Smooth muscle cell (in vitro differentiated cells): Measurements from ENCODE around the gene FIBP. TPM values are rescaled to one million over a fixed set of nuclear protein-coding genes. Genes with fewer than 3 reads are reported as not detected.
A peak's percentile ranks its signal among the peaks of the same experiment; 100 is the strongest.

ENCODE experiments used
- DNase-seq: peaks from one replicate; lab custom pipeline; 2025; ENCODE audit not compliant: unreplicated experiment; lab: John Stamatoyannopoulos, UW
- H2AFZ ChIP-seq: fragments of 200-600 bp; sonication (generic); 2 replicates; pipeline ENCODE4 v1.6.0; 2016; ENCODE audit warnings: antibody characterized with exemption, low read depth, mild to moderate bottlenecking
- H3F3A ChIP-seq: fragments of 200-600 bp; sonication (generic); 2 replicates; pipeline ENCODE4 v1.6.0; 2017; ENCODE audit warnings: antibody characterized with exemption, low read depth
- H3K27ac ChIP-seq: fragments of 200-600 bp; sonication (generic); 2 replicates; pipeline ENCODE4 v1.5.1; 2016; ENCODE audit warnings: low read depth, mild to moderate bottlenecking
- H3K27me3 ChIP-seq: fragments of 200-600 bp; sonication (generic); 2 replicates; pipeline ENCODE4 v1.6.1; 2016; ENCODE audit warnings: low read depth, mild to moderate bottlenecking
- H3K36me3 ChIP-seq: fragments of 200-600 bp; sonication (generic); 2 replicates; pipeline ENCODE4 v1.5.1; 2016; ENCODE audit warnings: low read depth
- H3K4me1 ChIP-seq: fragments of 200-600 bp; sonication (generic); 2 replicates; pipeline ENCODE4 v1.5.1; 2016; ENCODE audit warnings: low read depth
- H3K4me2 ChIP-seq: fragments of 200-600 bp; sonication (generic); 2 replicates; pipeline ENCODE4 v1.6.0; 2016; ENCODE audit warnings: mild to moderate bottlenecking
- H3K4me3 ChIP-seq: fragments of 200-600 bp; sonication (generic); 2 replicates; pipeline ENCODE4 v1.5.1; 2016; ENCODE audit warnings: mild to moderate bottlenecking
- H3K79me2 ChIP-seq: fragments of 200-600 bp; sonication (generic); 2 replicates; pipeline ENCODE4 v1.6.0; 2016; ENCODE audit warnings: low read depth, mild to moderate bottlenecking
- H3K9ac ChIP-seq: fragments of 200-600 bp; sonication (generic); 2 replicates; pipeline ENCODE4 v1.6.0; 2016; ENCODE audit warnings: low read depth
- H3K9me3 ChIP-seq: fragments of 200-600 bp; sonication (generic); replicated peaks from 2 replicates; pipeline ENCODE4 v1.5.1; 2016; ENCODE audit warnings: low read depth
- H4K20me1 ChIP-seq: fragments of 200-600 bp; sonication (generic); 2 replicates; pipeline ENCODE4 v1.6.0; 2016; ENCODE audit warnings: low read depth
- CTCF ChIP-seq: fragments of 200-600 bp; sonication (generic); IDR thresholded peaks from 2 replicates; pipeline ENCODE4 v1.5.1; 2017; ENCODE audit warnings: borderline replicate concordance, mild to moderate bottlenecking, antibody characterized with exemption; ENCODE audit not compliant: insufficient read depth, poor library complexity, severe bottlenecking
- WGBS: methylation state at CpG from one replicate; pipeline ENCODE4 v1.1.7; 2016; ENCODE audit warnings: low lambda C conversion rate; 5-methylcytosine and 5-hydroxymethylcytosine counted together
- polyA plus RNA-seq: library from polyadenylated mRNA; unstranded; fragments of >200 nt; fragmentation: Nextera tagmentation; extraction: Ambion mirVana; gene quantifications from 2 replicates; pipeline ENCODE4 v1.2.1, GENCODE V29; 2016
- total RNA-seq: library from RNA; depleted of rRNA; stranded (reverse); fragments of >200 nt; gene quantifications from 2 replicates; pipeline ENCODE4 v1.2.3, GENCODE V29; 2014

FIBP gene
- total and polyA plus RNA-seq, 2 experiments from 2014 or later = 109 to 114 TPM

GRCh38 chr11:65870706-65871681 lies 17.3 kb downstream of the FIBP start:
- Histone ChIP-seq H3K79me2 (no peaks in the 10 kb centered on the region), H2AFZ (no peak overlapping the region), H3K4me1 (no peaks in the 10 kb centered on the region), H3K9me3 (no peaks in the 10 kb centered on the region), H3K4me3 (peak overlapping the region; percentile 55), H3K4me2 (peak overlapping the region; percentile 99), H3K27ac (peak overlapping the region; percentile 21), H3K27me3 (no peaks in the 10 kb centered on the region), H3F3A (peaks cover 29% of the 10 kb centered on the region), H3K36me3 (no peaks in the 10 kb centered on the region), H3K9ac (peak overlapping the region; percentile 79), H4K20me1 (peaks cover 22% of the 10 kb centered on the region)
- no peak for DNase-seq
- WGBS = 86% methylated on average over 24 of the region's 24 CpGs
- no peak for TF ChIP-seq CTCF

GRCh38 chr11:65870307-65870658 lies 18.0 kb downstream of the FIBP start:
- no peaks in the 10 kb centered on the region for H3K79me2 ChIP-seq
- H3F3A ChIP-seq = peaks cover 34% of the 10 kb centered on the region
- TF ChIP-seq CTCF = no peak
- no peaks in the 10 kb centered on the region for H3K4me1 ChIP-seq
- no peaks in the 10 kb centered on the region for H3K36me3 ChIP-seq
- H3K27ac ChIP-seq = no peak overlapping the region
- no peak overlapping the region for H3K4me3 ChIP-seq
- no peak overlapping the region for H3K4me2 ChIP-seq
- H2AFZ ChIP-seq = no peak overlapping the region
- WGBS = 94% methylated on average over 11 of the region's 11 CpGs
- peaks cover 29% of the 10 kb centered on the region for H4K20me1 ChIP-seq
- no peak for DNase-seq
- no peaks in the 10 kb centered on the region for H3K9me3 ChIP-seq
- no peaks in the 10 kb centered on the region for H3K27me3 ChIP-seq
- H3K9ac ChIP-seq = no peak overlapping the region

GRCh38 chr11:65869643-65870306 lies 18.5 kb downstream of the FIBP start:
- no peak overlapping the region for H3K4me3 ChIP-seq
- H3F3A ChIP-seq = peaks cover 39% of the 10 kb centered on the region
- no peaks in the 10 kb centered on the region for H3K4me1 ChIP-seq
- no peak overlapping the region for H3K27ac ChIP-seq
- no peak overlapping the region for H3K9ac ChIP-seq
- 97% methylated on average over 24 of the region's 24 CpGs for WGBS
- H3K4me2 ChIP-seq = no peak overlapping the region
- DNase-seq = no peak
- no peaks in the 10 kb centered on the region for H3K36me3 ChIP-seq
- no peaks in the 10 kb centered on the region for H3K9me3 ChIP-seq
- H4K20me1 ChIP-seq = peaks cover 33% of the 10 kb centered on the region
- TF ChIP-seq CTCF = no peak
- no peak overlapping the region for H2AFZ ChIP-seq
- H3K79me2 ChIP-seq = no peaks in the 10 kb centered on the region
- H3K27me3 ChIP-seq = no peaks in the 10 kb centered on the region
